CD4-positive, alpha-beta T cell treated with Interleukin-6 at 100 ng/mL for 8 hours (primary cell): ENCODE data around the gene PROSER2.
"Not testable (repeated sequence)": the region's sequence is repeated elsewhere in the genome, so short reads cannot be mapped to it uniquely, and the experiment has no call there.

ENCODE experiments used
- DNase-seq: peaks from one replicate; pipeline ENCODE4 v3.0.0-alpha.2; 2020; ENCODE audit warnings: mixed read lengths, low spot score

Gene PROSER2

GRCh38 chr10:11886138-11886474 is 63.0 kb downstream of the PROSER2 start:
- DNase-seq, result no peak

GRCh38 chr10:11886851-11887250 is 63.7 kb downstream of the PROSER2 start:
- no peak for DNase-seq

- DNase-seq, result no peak
Measured at GRCh38 chr10:11887381-11888227, 64.4 kb downstream of the PROSER2 start.

GRCh38 chr10:11889263-11889662 is 66.1 kb downstream of the PROSER2 start:
- DNase-seq, result not testable (repeated sequence)

- DNase-seq, result no peak
Measured at GRCh38 chr10:11891776-11892486, 68.8 kb downstream of the PROSER2 start.

- DNase-seq, result no peak
Measured at GRCh38 chr10:11893749-11894278, 70.7 kb downstream of the PROSER2 start.

GRCh38 chr10:11894381-11895107 is 71.4 kb downstream of the PROSER2 start:
- no peak for DNase-seq

GRCh38 chr10:11895108-11895466 is 71.9 kb downstream of the PROSER2 start:
- DNase-seq, result no peak

- DNase-seq, result no peak
Measured at GRCh38 chr10:11895598-11895997, 72.4 kb downstream of the PROSER2 start.

GRCh38 chr10:11896549-11897200 is 73.5 kb downstream of the PROSER2 start:
- DNase-seq, result no peak

GRCh38 chr10:11898033-11898371 is 74.8 kb downstream of the PROSER2 start:
- DNase-seq, result no peak

GRCh38 chr10:11898372-11899066 is 75.4 kb downstream of the PROSER2 start:
- no peak for DNase-seq

- DNase-seq, result no peak
Measured at GRCh38 chr10:11899067-11899876, 76.1 kb downstream of the PROSER2 start.

- no peak for DNase-seq
Measured at GRCh38 chr10:11901036-11901301, 77.8 kb downstream of the PROSER2 start.

- DNase-seq, result no peak
Measured at GRCh38 chr10:11901454-11901832, 78.3 kb downstream of the PROSER2 start.

GRCh38 chr10:11901833-11902475 is 78.8 kb downstream of the PROSER2 start:
- DNase-seq, result no peak

- DNase-seq, result no peak
Measured at GRCh38 chr10:11902646-11903045, 79.5 kb downstream of the PROSER2 start.

- DNase-seq, result no peak
Measured at GRCh38 chr10:11906714-11907113, 83.6 kb downstream of the PROSER2 start.

- no peak for DNase-seq
Measured at GRCh38 chr10:11907914-11908313, 84.8 kb downstream of the PROSER2 start.

- DNase-seq, result no peak
Measured at GRCh38 chr10:11908536-11908935, 85.4 kb downstream of the PROSER2 start.

GRCh38 chr10:11908991-11909390 is 85.8 kb downstream of the PROSER2 start:
- DNase-seq, result no peak
